Renal cortex interstitium (tissue), 15 donors: ENCODE data around the gene BMPR2. TPM values are rescaled to one million over a fixed set of nuclear protein-coding genes. Genes with fewer than 3 reads are reported as not detected.
"Not testable (repeated sequence)": the region's sequence is repeated elsewhere in the genome, so short reads cannot be mapped to it uniquely, and the experiment has no call there.

Experiments
- DNase-seq, 11 donors: peaks; one replicate each; pipeline ENCODE4 v3.0.0-alpha.2; 2013; ENCODE audit warnings: low read depth in 9 of 11, low spot score in 4 of 11; ENCODE audit errors: extremely low read depth in 1 of 11
- long read RNA-seq, 16 experiments: transcript quantifications; one replicate each; lab custom pipeline, GENCODE V29; 2026
- polyA plus RNA-seq, 3 donors: library from polyadenylated mRNA; unstranded; fragments of 120-200 nt; gene quantifications; one replicate each; pipeline ENCODE4 v1.2.1, GENCODE V29; 2013; ENCODE audit not compliant: insufficient read length in 3 of 3

BMPR2 gene
- 10 to 100 TPM; 49.9 to 69.4 (median 64.5) TPM for polyA plus RNA-seq
- long read RNA-seq, donor 1, result 0 reads
- long read RNA-seq, donor 2, full-length matches to known transcripts, result 1 of 1 reads
- long read RNA-seq, donor 2, partial matches to known transcripts, result 0 of 1 reads
- long read RNA-seq, donor 2, other reads (novel, unspliced or antisense), result 0 of 1 reads
- long read RNA-seq, donor 3, full-length matches to known transcripts, result 1 of 6 reads
- long read RNA-seq, donor 3, partial matches to known transcripts, result 5 of 6 reads
- long read RNA-seq, donor 3, other reads (novel, unspliced or antisense), result 0 of 6 reads
- long read RNA-seq, donor 4, full-length matches to known transcripts, result 2 of 13 reads
- long read RNA-seq, donor 4, partial matches to known transcripts, result 11 of 13 reads
- long read RNA-seq, donor 4, other reads (novel, unspliced or antisense), result 0 of 13 reads
- long read RNA-seq, donor 5, result 0 reads
- long read RNA-seq, donor 6, full-length matches to known transcripts, result 1 of 13 reads
- long read RNA-seq, donor 6, partial matches to known transcripts, result 12 of 13 reads
- long read RNA-seq, donor 6, other reads (novel, unspliced or antisense), result 0 of 13 reads
- long read RNA-seq, donor 7, full-length matches to known transcripts, result 1 of 6 reads
- long read RNA-seq, donor 7, partial matches to known transcripts, result 5 of 6 reads
- long read RNA-seq, donor 7, other reads (novel, unspliced or antisense), result 0 of 6 reads
- long read RNA-seq, donor 8, partial matches to known transcripts, result 6 of 6 reads
- long read RNA-seq, donor 8, other reads (novel, unspliced or antisense), result 0 of 6 reads
- long read RNA-seq, donor 9, partial matches to known transcripts, result 12 of 12 reads
- long read RNA-seq, donor 9, other reads (novel, unspliced or antisense), result 0 of 12 reads
- long read RNA-seq, donor 10, full-length matches to known transcripts, result 1 of 1 reads
- long read RNA-seq, donor 10, partial matches to known transcripts, result 0 of 1 reads
- long read RNA-seq, donor 10, other reads (novel, unspliced or antisense), result 0 of 1 reads
- long read RNA-seq, donor 11, full-length matches to known transcripts, result 1 of 10 reads
- long read RNA-seq, donor 11, partial matches to known transcripts, result 9 of 10 reads
- long read RNA-seq, donor 11, other reads (novel, unspliced or antisense), result 0 of 10 reads
- long read RNA-seq, donor 12, result 0 reads
- long read RNA-seq, donor 13, full-length matches to known transcripts, result 1 of 49 reads
- long read RNA-seq, donor 13, partial matches to known transcripts, result 48 of 49 reads
- long read RNA-seq, donor 13, other reads (novel, unspliced or antisense), result 0 of 49 reads
- long read RNA-seq, donor 14, result 0 reads
- long read RNA-seq, donor 15, full-length matches to known transcripts, result 1 of 1 reads
- long read RNA-seq, donor 15, partial matches to known transcripts, result 0 of 1 reads
- long read RNA-seq, donor 15, other reads (novel, unspliced or antisense), result 0 of 1 reads
- long read RNA-seq, donor 16, full-length matches to known transcripts, result 3 of 53 reads
- long read RNA-seq, donor 16, partial matches to known transcripts, result 50 of 53 reads
- long read RNA-seq, donor 16, other reads (novel, unspliced or antisense), result 0 of 53 reads

GRCh38 chr2:202375609-202376408 is at the start of gene BMPR2:
BMPR2 (plus strand) TSS chr2:202376327; CDS start chr2:202377475, 1,148 bp downstream.
- DNase-seq, result peak; percentile 77 to 89 (median 85)

- DNase-seq, result peak in 1 of 11 donors; percentile 5
Measured at GRCh38 chr2:202327858-202328257, 48.3 kb upstream of the BMPR2 start.

DNA sequence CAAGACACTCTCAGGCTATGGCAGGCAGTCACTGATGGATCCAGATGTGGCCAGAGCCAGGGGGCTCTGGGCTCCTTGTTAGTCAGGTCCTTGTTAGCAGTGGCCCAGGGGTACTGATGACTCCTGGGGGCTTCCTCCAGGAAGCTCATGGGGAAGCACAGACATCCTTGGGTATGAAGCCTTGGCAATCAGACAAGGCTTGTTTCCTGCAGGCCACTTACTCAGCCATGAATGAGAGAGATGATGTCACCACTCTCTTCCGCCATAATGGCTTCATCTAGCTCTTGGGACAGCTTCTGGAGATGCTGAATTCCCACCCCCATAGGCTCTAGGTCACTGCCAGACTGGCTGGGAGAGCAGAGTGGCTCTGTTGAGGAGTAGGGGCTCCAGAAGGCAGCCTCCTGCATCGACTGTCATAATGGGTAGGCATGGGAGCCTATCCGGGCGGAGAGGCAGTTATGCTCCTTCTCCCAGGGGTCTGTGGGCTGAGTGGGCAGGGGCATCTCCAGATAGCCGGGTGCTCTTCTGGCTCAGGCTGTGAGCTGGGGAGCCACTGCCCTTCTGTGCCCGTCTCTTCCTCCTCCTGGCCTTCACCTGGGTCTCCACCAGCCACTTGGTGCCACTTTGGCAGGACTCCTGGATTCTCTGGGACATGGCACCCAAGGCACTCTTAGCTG is 40.2 kb upstream of the BMPR2 start:
- DNase-seq, result no peak

DNA sequence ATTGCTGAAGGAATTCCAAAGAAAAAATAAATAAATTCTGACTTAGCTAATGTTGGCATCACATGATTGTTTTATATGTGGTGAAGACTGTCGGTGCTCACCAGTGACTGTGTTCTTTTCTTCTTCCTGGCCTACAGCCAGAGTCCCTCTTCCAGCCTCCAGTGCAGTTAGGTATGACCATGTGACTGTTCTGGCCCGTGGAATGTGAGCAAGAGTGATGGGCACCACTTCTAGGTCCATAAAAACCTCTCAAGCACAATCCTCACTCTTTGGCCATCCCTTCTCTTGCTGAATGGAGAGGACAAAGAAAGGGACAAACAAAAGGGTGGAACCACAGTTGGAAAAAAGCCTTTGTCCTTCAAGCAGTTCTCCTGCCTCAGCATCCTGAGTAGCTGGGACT is 39.0 kb upstream of the BMPR2 start:
- no peak for DNase-seq

GRCh38 chr2:202337706-202338346 is 38.3 kb upstream of the BMPR2 start:
- DNase-seq, result no peak

DNA sequence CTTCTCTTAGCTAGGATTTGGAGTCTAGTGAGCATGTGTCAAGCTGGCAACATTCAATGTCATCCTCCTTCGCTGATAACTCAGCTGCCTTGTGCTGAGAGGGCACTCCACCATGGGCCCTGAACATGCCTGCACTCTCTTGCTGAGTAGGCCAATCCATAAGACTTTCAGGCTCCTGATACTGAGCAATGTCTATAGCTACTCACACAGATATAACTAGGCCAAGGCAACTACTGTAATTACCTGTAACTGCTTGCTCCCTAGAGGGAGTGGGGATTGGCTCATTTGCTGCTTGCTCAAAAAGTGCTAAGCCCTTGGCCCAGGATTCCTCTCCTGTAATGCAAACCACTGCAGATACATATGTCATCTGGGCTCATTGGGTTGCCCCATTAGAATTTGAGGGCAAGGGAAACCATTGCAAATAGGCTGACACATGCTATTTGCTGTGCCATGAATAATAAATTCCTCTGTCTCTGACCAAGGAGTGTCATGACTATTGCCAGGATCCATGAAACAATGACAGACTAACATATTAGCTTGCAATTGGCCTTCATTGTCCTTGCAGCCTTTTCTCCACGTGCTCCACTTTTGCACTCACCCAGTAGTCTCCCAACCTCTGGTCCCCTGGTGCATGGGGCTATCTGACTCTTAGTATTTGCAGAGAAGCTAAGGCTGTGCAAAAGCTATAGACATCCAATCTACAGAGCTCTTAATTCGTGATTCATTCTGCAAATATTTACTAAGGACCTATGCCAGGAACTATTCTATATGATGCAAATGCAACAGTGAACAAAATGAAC is 36.9 kb upstream of the BMPR2 start:
- DNase-seq, result no peak

DNA sequence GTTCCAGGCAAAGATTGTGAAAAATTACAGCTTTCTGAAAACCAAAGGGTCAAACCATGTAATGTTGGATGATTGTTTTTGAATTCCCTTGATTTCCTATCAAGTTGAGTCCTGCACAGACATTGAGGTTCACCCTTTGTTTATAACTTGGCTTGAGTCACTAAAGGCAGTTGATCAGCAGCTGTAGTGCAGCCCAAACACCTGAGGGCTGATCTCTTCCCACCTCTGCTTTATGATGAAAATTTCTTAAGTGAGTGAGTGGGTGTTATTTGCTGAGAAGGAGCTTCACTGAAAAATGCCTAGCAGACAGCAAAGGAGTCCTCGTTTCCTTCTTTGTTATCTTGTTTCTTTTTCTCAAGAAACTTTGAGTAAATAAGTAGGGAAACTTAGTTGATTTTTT is 31.9 kb upstream of the BMPR2 start:
- DNase-seq, result no peak

- DNase-seq, result no peak
Measured at GRCh38 chr2:202346180-202346579, 29.9 kb upstream of the BMPR2 start.

- DNase-seq, result no peak
Measured at GRCh38 chr2:202353430-202353829, 22.7 kb upstream of the BMPR2 start.

- DNase-seq, result no peak
Measured at GRCh38 chr2:202355993-202356505, 20.1 kb upstream of the BMPR2 start.

DNA sequence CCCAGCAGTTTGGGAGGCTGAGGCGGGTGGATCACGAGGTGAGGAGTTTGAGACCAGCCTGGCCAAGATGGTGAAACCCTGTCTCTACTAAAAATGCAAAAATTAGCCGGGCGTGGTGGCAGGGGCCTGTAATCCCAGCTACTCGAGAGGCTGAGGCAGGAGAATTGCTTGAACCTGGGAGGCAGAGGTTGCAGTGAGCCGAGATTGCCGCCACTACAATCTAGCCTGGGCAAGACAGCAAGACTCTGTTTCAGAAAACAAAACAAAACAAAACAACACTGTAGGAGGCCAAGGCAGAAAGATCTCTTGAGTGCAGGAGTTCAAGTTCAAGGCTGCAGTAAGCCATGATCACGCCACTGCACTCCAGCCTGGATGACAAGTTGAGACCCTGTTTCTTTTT is 17.2 kb upstream of the BMPR2 start:
- DNase-seq, result not testable (repeated sequence)

GRCh38 chr2:202360646-202361045 is 15.5 kb upstream of the BMPR2 start:
- no peak for DNase-seq

DNA sequence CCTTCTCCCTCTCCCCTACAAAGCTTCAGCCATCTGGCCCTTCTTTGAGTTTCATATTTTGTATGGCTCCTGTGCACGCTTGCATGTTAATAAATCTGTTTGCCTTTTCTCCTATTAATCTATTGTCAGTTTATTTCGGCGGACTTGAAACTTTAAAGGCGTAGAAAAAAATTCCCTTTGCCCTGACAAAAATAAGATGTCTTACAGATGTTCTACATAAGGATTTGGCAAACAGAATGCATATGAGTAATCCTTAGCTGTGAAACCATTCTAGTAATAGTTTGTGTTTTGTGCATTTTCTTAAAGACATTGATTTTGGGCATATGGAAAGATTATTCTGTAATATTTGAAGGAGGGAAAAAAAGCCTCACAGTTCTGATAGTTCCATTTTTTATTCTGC is 15.0 kb upstream of the BMPR2 start:
- DNase-seq, result peak in 2 of 11 donors; percentile 23 to 43

DNA sequence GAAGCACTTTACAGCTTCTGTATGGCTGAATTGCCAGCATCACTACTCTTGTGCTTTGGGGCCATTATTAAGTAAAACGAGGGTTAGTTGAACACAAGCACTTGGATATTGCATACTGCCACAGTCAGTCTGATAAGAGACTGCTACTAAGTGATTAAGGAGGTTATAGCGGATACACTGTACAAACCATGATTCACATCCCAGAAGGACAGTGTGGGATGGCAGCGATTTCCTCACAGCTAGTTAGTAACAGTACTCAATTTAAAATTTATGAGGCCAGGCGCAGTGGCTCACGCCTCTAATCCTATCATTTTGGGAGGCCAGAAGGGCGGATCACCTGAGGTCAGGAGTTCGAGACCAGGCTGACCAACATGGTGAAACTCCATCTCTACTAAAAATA is 2.6 kb upstream of the BMPR2 start:
- no peak for DNase-seq

GRCh38 chr2:202374383-202374782 is 1.7 kb upstream of the BMPR2 start:
- not testable (repeated sequence) for DNase-seq
